DOHH2 (cell line): ENCODE measurements around the gene PLXNA1.

ENCODE experiments used
- H3F3A ChIP-seq: fragments of 200-600 bp; sonication (generic), shearing (Covaris generic); 2 replicates; pipeline ENCODE4 v1.6.0; 2016; ENCODE audit warnings: antibody characterized with exemption, mild to moderate bottlenecking; ENCODE audit not compliant: control insufficient read depth, insufficient read depth
- H3K27ac ChIP-seq: fragments of 200-600 bp; sonication (generic); 2 replicates; pipeline ENCODE4 v1.5.1; 2014; ENCODE audit warnings: low read depth, mild to moderate bottlenecking, low read length, moderate library complexity
- H3K27me3 ChIP-seq: fragments of 200-600 bp; sonication (generic); 2 replicates; pipeline ENCODE4 v1.6.1; 2014; ENCODE audit warnings: mild to moderate bottlenecking, low read length, mixed read lengths; ENCODE audit not compliant: control insufficient read depth
- H3K36me3 ChIP-seq: fragments of 200-600 bp; sonication (generic); 2 replicates; pipeline ENCODE4 v1.6.1; 2014; ENCODE audit warnings: mild to moderate bottlenecking, low read length, moderate library complexity, mixed read lengths; ENCODE audit not compliant: control insufficient read depth
- H3K4me1 ChIP-seq: fragments of 200-600 bp; sonication (generic); 2 replicates; pipeline ENCODE4 v1.6.1; 2014; ENCODE audit warnings: mild to moderate bottlenecking, low read length, mixed read lengths; ENCODE audit not compliant: control insufficient read depth
- H3K4me2 ChIP-seq: fragments of 200-600 bp; sonication (generic); 2 replicates; pipeline ENCODE4 v1.6.0; 2014; ENCODE audit warnings: mild to moderate bottlenecking, low read length, moderate library complexity
- H3K4me3 ChIP-seq: fragments of 200-600 bp; sonication (generic); 2 replicates; pipeline ENCODE4 v1.5.1; 2014; ENCODE audit warnings: mild to moderate bottlenecking, low read length, mixed read lengths
- H3K79me2 ChIP-seq: fragments of 200-600 bp; sonication (generic); 2 replicates; pipeline ENCODE4 v1.6.1; 2014; ENCODE audit warnings: mild to moderate bottlenecking, low read length, mixed read lengths; ENCODE audit not compliant: control insufficient read depth
- H3K9me2 ChIP-seq: fragments of 200-600 bp; sonication (generic); replicated peaks from 2 replicates; pipeline ENCODE4 v1.6.1; 2014; ENCODE audit warnings: mild to moderate bottlenecking, low read length, mixed read lengths; ENCODE audit not compliant: control insufficient read depth
- H3K9me3 ChIP-seq: fragments of 200-600 bp; sonication (generic); 2 replicates; pipeline ENCODE4 v1.6.1; 2014; ENCODE audit warnings: antibody characterized with exemption, low read length, mixed read lengths; ENCODE audit not compliant: control insufficient read depth, insufficient read depth
- H4K20me1 ChIP-seq: fragments of 200-600 bp; sonication (generic); 2 replicates; pipeline ENCODE4 v1.6.0; 2014; ENCODE audit warnings: low read depth, mild to moderate bottlenecking, antibody characterized with exemption, low read length, moderate library complexity; ENCODE audit not compliant: control insufficient read depth, insufficient read depth
- EZH2phosphoT487 ChIP-seq: fragments of 200-600 bp; sonication (generic); IDR thresholded peaks from 2 replicates; pipeline ENCODE4 v1.6.1; 2017; ENCODE audit warnings: borderline replicate concordance, mild to moderate bottlenecking, antibody characterized with exemption, low read length, moderate library complexity, mixed read lengths
- TF ChIP-seq, protein P1 (sequence below): fragments of 200-600 bp; sonication (generic); IDR thresholded peaks from one replicate; pipeline ENCODE4 v1.5.1; 2014; ENCODE audit warnings: antibody characterized with exemption, mild to moderate bottlenecking, low read depth, low read length; ENCODE audit not compliant: poor library complexity, severe bottlenecking

Gene PLXNA1

DNA sequence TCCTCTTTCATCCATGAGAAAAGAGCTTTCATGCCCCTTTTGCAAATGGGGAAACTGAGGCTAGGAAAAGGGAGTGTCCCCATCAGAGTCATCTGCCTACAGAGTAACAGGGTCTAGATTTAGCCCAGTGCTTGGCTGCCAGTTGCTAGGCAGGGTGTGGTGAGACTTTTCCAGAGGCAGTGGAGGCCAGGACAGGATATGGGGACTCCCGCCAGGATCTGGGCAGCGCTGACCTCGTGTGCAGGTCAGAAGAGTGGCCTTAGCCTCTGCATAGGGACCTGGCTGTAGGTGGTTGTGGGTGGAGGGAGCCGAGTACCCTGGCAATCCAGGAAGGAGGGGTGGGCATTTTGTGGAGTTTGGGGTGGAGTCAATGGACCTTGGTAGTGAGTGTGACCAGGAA is 4.2 kb downstream of the PLXNA1 start:
- TF ChIP-seq EZH2phosphoT487: no peak
- TF ChIP-seq, protein P1, sequence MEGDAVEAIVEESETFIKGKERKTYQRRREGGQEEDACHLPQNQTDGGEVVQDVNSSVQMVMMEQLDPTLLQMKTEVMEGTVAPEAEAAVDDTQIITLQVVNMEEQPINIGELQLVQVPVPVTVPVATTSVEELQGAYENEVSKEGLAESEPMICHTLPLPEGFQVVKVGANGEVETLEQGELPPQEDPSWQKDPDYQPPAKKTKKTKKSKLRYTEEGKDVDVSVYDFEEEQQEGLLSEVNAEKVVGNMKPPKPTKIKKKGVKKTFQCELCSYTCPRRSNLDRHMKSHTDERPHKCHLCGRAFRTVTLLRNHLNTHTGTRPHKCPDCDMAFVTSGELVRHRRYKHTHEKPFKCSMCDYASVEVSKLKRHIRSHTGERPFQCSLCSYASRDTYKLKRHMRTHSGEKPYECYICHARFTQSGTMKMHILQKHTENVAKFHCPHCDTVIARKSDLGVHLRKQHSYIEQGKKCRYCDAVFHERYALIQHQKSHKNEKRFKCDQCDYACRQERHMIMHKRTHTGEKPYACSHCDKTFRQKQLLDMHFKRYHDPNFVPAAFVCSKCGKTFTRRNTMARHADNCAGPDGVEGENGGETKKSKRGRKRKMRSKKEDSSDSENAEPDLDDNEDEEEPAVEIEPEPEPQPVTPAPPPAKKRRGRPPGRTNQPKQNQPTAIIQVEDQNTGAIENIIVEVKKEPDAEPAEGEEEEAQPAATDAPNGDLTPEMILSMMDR: no peak
- H3K79me2 ChIP-seq: peaks cover 5% of the 10 kb centered on the region; the same call in 1 of the 2 replicates
- H3F3A ChIP-seq: no peaks in the 10 kb centered on the region
- peaks cover 12% of the 10 kb centered on the region for H3K4me1 ChIP-seq
- H3K27ac ChIP-seq: no peak overlapping the region
- no peak overlapping the region for H3K4me3 ChIP-seq
- no peaks in the 10 kb centered on the region for H3K9me2 ChIP-seq
- peaks cover 6% of the 10 kb centered on the region; the same call in 1 of the 2 replicates for H4K20me1 ChIP-seq
- no peaks in the 10 kb centered on the region for H3K36me3 ChIP-seq
- H3K27me3 ChIP-seq: 0 out of 2 replicates have a peak, but pooled peaks cover 4% of the 10 kb centered on the region
- H3K9me3 ChIP-seq: no peaks in the 10 kb centered on the region
- H3K4me2 ChIP-seq: no peak overlapping the region

DNA sequence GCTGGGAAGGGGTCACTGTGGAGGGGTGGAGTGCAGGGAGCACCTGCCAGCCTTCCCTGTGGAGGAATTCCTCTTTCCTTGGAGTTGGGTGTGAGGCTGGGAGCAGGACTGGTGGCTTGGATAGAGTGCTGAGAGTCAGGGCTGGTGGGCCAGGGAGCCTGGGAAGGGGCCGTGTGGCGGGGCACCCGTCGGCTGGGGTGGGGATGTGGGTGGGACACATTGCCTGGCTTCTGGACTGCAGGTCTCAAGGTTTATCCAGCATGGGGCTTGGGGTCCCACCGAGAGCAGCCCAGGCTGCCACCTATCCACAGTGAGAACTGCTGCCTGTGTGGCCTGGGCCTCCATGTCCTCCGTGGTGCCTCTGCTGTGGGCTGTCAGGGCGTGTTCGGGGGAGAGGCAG is 4.7 kb downstream of the PLXNA1 start:
- H3K79me2 ChIP-seq: peaks cover 5% of the 10 kb centered on the region; the same call in 1 of the 2 replicates

DNA sequence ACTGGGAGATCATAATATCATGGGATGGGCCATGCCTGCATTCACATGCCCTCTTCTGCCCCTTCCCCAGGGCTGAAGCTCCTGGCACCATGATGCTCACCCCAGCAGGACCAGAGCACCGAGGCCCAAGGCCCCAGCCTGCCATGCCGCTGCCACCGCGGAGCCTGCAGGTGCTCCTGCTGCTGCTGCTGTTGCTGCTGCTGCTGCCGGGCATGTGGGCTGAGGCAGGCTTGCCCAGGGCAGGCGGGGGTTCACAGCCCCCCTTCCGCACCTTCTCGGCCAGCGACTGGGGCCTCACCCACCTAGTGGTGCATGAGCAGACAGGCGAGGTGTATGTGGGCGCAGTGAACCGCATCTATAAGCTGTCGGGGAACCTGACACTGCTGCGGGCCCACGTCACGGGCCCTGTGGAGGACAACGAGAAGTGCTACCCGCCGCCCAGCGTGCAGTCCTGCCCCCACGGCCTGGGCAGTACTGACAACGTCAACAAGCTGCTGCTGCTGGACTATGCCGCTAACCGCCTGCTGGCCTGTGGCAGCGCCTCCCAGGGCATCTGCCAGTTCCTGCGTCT is 5.6 kb downstream of the PLXNA1 start:
- H3K79me2 ChIP-seq: peaks cover 5% of the 10 kb centered on the region; the same call in 1 of the 2 replicates
- H3F3A ChIP-seq: no peaks in the 10 kb centered on the region
- no peak overlapping the region for H3K4me2 ChIP-seq
- no peak overlapping the region for H3K27ac ChIP-seq
- H3K36me3 ChIP-seq: no peaks in the 10 kb centered on the region
- H3K9me3 ChIP-seq: no peaks in the 10 kb centered on the region
- peaks cover 6% of the 10 kb centered on the region; the same call in 1 of the 2 replicates for H4K20me1 ChIP-seq
- TF ChIP-seq EZH2phosphoT487: no peak
- TF ChIP-seq, protein P1: no peak
- H3K27me3 ChIP-seq: 0 out of 2 replicates have a peak, but pooled peaks cover 4% of the 10 kb centered on the region
- peaks cover 7% of the 10 kb centered on the region; the same call in 1 of the 2 replicates for H3K4me1 ChIP-seq
- H3K9me2 ChIP-seq: no peaks in the 10 kb centered on the region
- H3K4me3 ChIP-seq: no peak overlapping the region

More for the DNA sequence above, 4.7 kb downstream of the PLXNA1 start:
- TF ChIP-seq, protein P1: no peak
- no peak for TF ChIP-seq EZH2phosphoT487
- Histone ChIP-seq H3K4me3 (no peak overlapping the region), H3K4me2 (no peak overlapping the region), H3K9me2 (no peaks in the 10 kb centered on the region), H3F3A (no peaks in the 10 kb centered on the region), H3K36me3 (no peaks in the 10 kb centered on the region), H3K27ac (no peak overlapping the region), H3K27me3 (0 out of 2 replicates have a peak, but pooled peaks cover 4% of the 10 kb centered on the region), H3K9me3 (no peaks in the 10 kb centered on the region), H4K20me1 (peaks cover 6% of the 10 kb centered on the region; the same call in 1 of the 2 replicates), H3K4me1 (peaks cover 7% of the 10 kb centered on the region)
